Spleen (tissue), 11 donors: ENCODE measurements around the gene TTC23. TPM values are rescaled to one million over a fixed set of nuclear protein-coding genes. Genes with fewer than 3 reads are reported as not detected.
"Not testable (repeated sequence)": the region's sequence is repeated elsewhere in the genome, so short reads cannot be mapped to it uniquely, and the experiment has no call there.

Experiments used
- DNase-seq: peaks from one replicate; pipeline ENCODE4 v3.0.0-alpha.2; 2020
- H3K27ac ChIP-seq, 8 donors: fragments of 200-600 bp; sonication (generic) in 7 of 8; 1 replicate in 4 of 8; 2 replicates in 4 of 8; pipeline versions ENCODE4 v1.5.0 to v1.8.0; 2016 to 2021; ENCODE audit warnings: inconsistent platforms in 4 of 8, mild to moderate bottlenecking in 4 of 8, moderate library complexity in 1 of 8
- H3K27me3 ChIP-seq, 7 donors: fragments of 200-600 bp; sonication (generic) in 6 of 7; replicated peaks in 1 of 7; 1 replicate in 4 of 7; 2 replicates in 3 of 7; pipeline versions ENCODE4 v1.5.0 to v1.8.0; 2016 to 2021; ENCODE audit warnings: inconsistent platforms in 3 of 7, mild to moderate bottlenecking in 1 of 7
- H3K36me3 ChIP-seq, 6 donors: fragments of 200-600 bp; sonication (generic) in 5 of 6; 1 replicate in 4 of 6; 2 replicates in 2 of 6; pipeline versions ENCODE4 v1.5.0 to v1.8.0; 2016 to 2021; ENCODE audit warnings: inconsistent platforms in 2 of 6
- H3K4me1 ChIP-seq, 6 donors: fragments of 200-600 bp; sonication (generic) in 5 of 6; 1 replicate in 3 of 6; 2 replicates in 3 of 6; pipeline versions ENCODE4 v1.5.0 to v1.8.0; 2016 to 2021; ENCODE audit warnings: inconsistent platforms in 3 of 6
- H3K4me3 ChIP-seq, 8 donors: fragments of 200-600 bp; sonication (generic) in 7 of 8; 1 replicate in 4 of 8; 2 replicates in 4 of 8; pipeline versions ENCODE4 v1.5.0 to v1.8.0; 2016 to 2021; ENCODE audit warnings: inconsistent platforms in 4 of 8, mild to moderate bottlenecking in 4 of 8, moderate library complexity in 2 of 8
- H3K9me3 ChIP-seq, 8 donors: fragments of 200-600 bp; sonication (generic) in 7 of 8; 1 replicate in 4 of 8; 2 replicates in 4 of 8; pipeline versions ENCODE4 v1.5.0 to v1.8.0; 2016 to 2021; ENCODE audit warnings: inconsistent platforms in 4 of 8
- CTCF ChIP-seq, 11 experiments: fragments of 200-600 bp in 7 of 11; fragments of 450-650 bp in 4 of 11; sonication (generic) in 4 of 11; IDR thresholded peaks in 8 of 11; conservative IDR thresholded peaks in 3 of 11; 1 replicate in 7 of 11; 2 replicates in 4 of 11; pipeline versions ENCODE4 v1.4.0 to v1.8.0; 2016 to 2021; ENCODE audit warnings: antibody characterized with exemption in 11 of 11, inconsistent platforms in 4 of 11, mild to moderate bottlenecking in 1 of 11
- POLR2A ChIP-seq, 3 donors: fragments of 450-650 bp; IDR thresholded peaks; one replicate each; pipeline ENCODE4 v1.5.1; 2017; ENCODE audit warnings: antibody characterized with exemption in 3 of 3, mild to moderate bottlenecking in 1 of 3
- POLR2AphosphoS5 ChIP-seq, 3 donors: sonication (generic); formaldehyde crosslinking; IDR thresholded peaks; one replicate each; pipeline ENCODE4 v1.5.1; 2017; ENCODE audit warnings: antibody characterized with exemption in 3 of 3
- WGBS, 5 donors: extraction: QIAGEN DNeasy Blood & Tissue Kit in 3 of 5; methylation state at CpG; one replicate each; pipeline versions ENCODE4 v1.1.5 to v1.1.7; 2013 to 2018; 5-methylcytosine and 5-hydroxymethylcytosine counted together
- intact Hi-C: fragments of 100-400 bp; cut with DNase I; formaldehyde crosslinking; loops from one replicate; pipeline ENCODE4 v1.15.0; 2023; ENCODE audit warnings: low total_unique reads
- polyA plus RNA-seq, 3 donors: library from polyadenylated mRNA; stranded (reverse); fragments of 200-250 nt; gene quantifications; one replicate each; pipeline ENCODE4 v1.2.1, GENCODE V29; 2013
- total RNA-seq, 7 donors: library from RNA; depleted of rRNA in 3 of 7; stranded (reverse); fragments of >200 nt in 3 of 7; fragmentation: NEBNext Ultra II Directional in 4 of 7; extraction: Animal tissue kit (Norgen Biotek cat#: 25700) in 4 of 7; gene quantifications; one replicate each; pipeline versions ENCODE4 v1.1.0 to v1.2.1, GENCODE V29; 2016 to 2021
- donor health status: healthy with polysubstance abuse.
- donor health status: DM: no; HTN: no; CAD: no; lungs with moderate emphysema.
- donor health status: DM: no; HTN: no; CAD: no.
- donor health status: Bipolar disorder and iron deficiency.
- donor health status: healthy.
- donor health status: DM: no; HTN: no; CAD: no.
- donor health status: DM: yes; HTN: yes; CAD: no.

The TTC23 gene
- total and polyA plus RNA-seq, 10 donors = 3.6 to 17.0 (median 12.0) TPM

- H3K27ac ChIP-seq = no peak overlapping the region
- intact Hi-C loops = no loop called here
- DNase-seq = peak; percentile 63
- TF ChIP-seq POLR2AphosphoS5 (IDR thresholded peaks at IDR 0.05) = no peak
- no peak for TF ChIP-seq POLR2A (IDR thresholded peaks at IDR 0.05)
- TF ChIP-seq CTCF (IDR thresholded peaks at IDR 0.05 in 8 of 11, conservative IDR thresholded peaks at IDR 0.05 in 3 of 11) = no peak
- H3K4me1 ChIP-seq = no peaks in the 10 kb centered on the region
- no peak overlapping the region for H3K4me3 ChIP-seq
- H3K36me3 ChIP-seq = no peaks in the 10 kb centered on the region
- 85 to 93% (median 86%) methylated on average over 13 of the region's 13 CpGs for WGBS, 5 donors
- H3K9me3 ChIP-seq = no peaks in the 10 kb centered on the region
- peaks cover 0 to 3% (median 0%) of the 10 kb centered on the region in 7 donors for H3K27me3 ChIP-seq
These were observed 135.7 kb downstream of the TTC23 start for GRCh38 chr15:99113547-99114271.

DNA sequence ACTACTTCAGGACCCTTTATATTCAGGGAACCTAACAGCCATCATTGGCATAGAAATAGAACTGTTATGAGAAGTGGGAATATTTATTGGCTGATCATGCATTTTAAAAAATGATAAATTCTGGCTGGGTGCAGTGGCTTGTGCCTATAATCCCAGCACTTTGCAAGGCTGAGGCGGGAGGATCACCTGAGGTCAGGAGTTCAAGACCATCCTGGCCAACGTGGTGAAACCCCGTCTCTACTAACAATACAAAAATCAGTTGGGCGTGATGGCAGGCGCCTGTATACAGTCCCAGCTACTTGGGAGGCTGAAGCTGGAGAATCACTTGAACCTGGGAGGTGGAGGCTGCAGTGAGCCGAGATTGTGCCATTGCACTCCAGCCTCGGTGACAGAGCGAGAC lies 137.7 kb downstream of the TTC23 start:
- H3K27ac ChIP-seq, intact Hi-C loops, H3K4me3 ChIP-seq, H3K9me3 ChIP-seq, DNase-seq, H3K36me3 ChIP-seq: not testable (repeated sequence)
- Histone ChIP-seq H3K4me1 (peaks cover 0 to 16% (median 7%) of the 10 kb centered on the region in 6 donors), H3K27me3 (peaks cover 0 to 24% (median 3%) of the 10 kb centered on the region in 7 donors)
- WGBS, 5 donors = 85 to 93% (median 90%) methylated on average over 8 of the region's 8 CpGs

DNA sequence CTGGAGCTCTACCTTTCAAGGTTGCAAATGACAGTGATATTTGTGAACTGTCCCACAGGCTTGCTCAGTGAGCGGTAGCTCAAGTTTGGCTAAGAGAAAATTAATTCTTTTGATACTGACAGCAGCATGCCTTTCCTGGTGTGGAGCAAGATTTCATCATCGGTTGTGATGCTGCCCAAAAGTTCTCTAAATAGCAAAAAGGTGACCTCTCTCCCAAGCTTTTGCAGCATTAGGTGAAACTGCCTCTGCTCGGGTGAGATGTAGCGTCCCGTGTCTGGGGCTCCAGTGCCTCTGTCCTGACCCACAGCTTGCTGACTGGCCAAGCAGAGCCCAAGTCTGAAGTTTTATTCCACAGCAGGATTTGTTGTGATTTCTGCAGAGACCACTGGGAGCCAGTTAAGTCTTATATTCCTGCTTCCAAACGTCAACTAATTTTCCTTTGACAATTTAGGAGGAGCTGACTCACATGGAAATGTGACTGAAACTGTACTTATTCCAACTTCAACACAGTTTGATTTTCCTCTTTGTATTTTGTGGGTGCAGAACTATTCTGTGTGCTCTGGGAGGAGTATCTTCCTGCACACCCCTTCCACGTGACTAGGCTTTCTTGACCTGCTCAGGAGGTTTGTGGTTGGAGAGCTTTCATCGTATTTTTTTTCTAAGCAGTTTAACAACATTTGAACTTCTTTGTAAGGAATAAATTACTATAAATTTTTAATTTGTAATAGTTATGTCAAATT lies 138.6 kb downstream of the TTC23 start:
- H3K27ac ChIP-seq = no peak overlapping the region

GRCh38 chr15:99110093-99110492 lies 139.3 kb downstream of the TTC23 start:
- intact Hi-C loops = no loop called here
- no peak for DNase-seq
- WGBS, 5 donors = 84 to 93% (median 89%) methylated on average over 12 of the region's 12 CpGs
- H3K9me3 ChIP-seq = no peaks in the 10 kb centered on the region
- no peak overlapping the region for H3K4me3 ChIP-seq
- no peaks in the 10 kb centered on the region for H3K36me3 ChIP-seq
- H3K27me3 ChIP-seq = peaks cover 0 to 39% (median 17%) of the 10 kb centered on the region in 7 donors
- H3K27ac ChIP-seq = no peak overlapping the region
- TF ChIP-seq CTCF (IDR thresholded peaks at IDR 0.05 in 8 of 11, conservative IDR thresholded peaks at IDR 0.05 in 3 of 11) (no peak), POLR2AphosphoS5 (IDR thresholded peaks at IDR 0.05) (no peak), POLR2A (IDR thresholded peaks at IDR 0.05) (no peak)
- H3K4me1 ChIP-seq = peaks cover 5 to 30% (median 20%) of the 10 kb centered on the region in 6 donors

More for the DNA sequence above, 138.6 kb downstream of the TTC23 start:
- intact Hi-C loops = no loop called here
- DNase-seq = no peak
- 59 to 67% (median 65%) methylated on average over 8 of the region's 8 CpGs for WGBS, 5 donors
- peaks cover 3 to 25% (median 16%) of the 10 kb centered on the region in 6 donors for H3K4me1 ChIP-seq
- no peak overlapping the region for H3K4me3 ChIP-seq
- peaks cover 0 to 32% (median 11%) of the 10 kb centered on the region in 7 donors for H3K27me3 ChIP-seq
- TF ChIP-seq CTCF (IDR thresholded peaks at IDR 0.05 in 8 of 11, conservative IDR thresholded peaks at IDR 0.05 in 3 of 11) = no peak
- TF ChIP-seq POLR2A (IDR thresholded peaks at IDR 0.05) = no peak
- TF ChIP-seq POLR2AphosphoS5 (IDR thresholded peaks at IDR 0.05) = no peak
- H3K36me3 ChIP-seq = no peaks in the 10 kb centered on the region
- no peaks in the 10 kb centered on the region for H3K9me3 ChIP-seq
